ENCODE measurements around the gene FXYD4.

FXYD4 gene

DNA sequence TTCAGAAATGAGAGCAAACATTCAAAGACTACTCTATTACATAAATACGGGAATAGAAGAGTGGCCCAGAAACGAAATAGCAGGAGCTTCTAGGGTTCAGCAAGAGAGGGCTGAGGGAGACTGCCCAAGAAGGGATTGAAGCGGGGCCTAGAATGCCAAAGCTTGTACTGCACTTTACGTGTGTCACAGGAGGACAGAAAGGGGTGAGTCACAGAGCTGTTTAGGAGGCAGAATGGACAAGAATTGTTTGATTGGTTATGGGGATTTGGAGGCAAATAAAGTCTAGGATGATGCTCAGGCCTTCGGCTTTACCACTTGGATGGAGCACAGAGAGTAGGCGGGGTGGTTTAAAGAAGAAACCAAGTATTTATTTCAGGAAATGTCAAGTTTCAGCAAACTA is 11.3 kb upstream of the FXYD4 start:
- Histone ChIP-seq H3K9me3 (ENCODE audit: control insufficient read depth, insufficient read depth, low read length) (no peaks in the 10 kb centered on the region), H3K9ac (ENCODE audit: low read depth, low read length) (no peak overlapping the region), H3K36me3 (ENCODE audit: control insufficient read depth, insufficient read depth, low read length) (no peaks in the 10 kb centered on the region), H3K4me3 (ENCODE audit: low read depth, low read length) (no peak overlapping the region), H3K4me1 (ENCODE audit: control insufficient read depth, insufficient read depth, low read length) (0 out of 2 replicates have a peak, but pooled peaks cover 7% of the 10 kb centered on the region), H3K27me3 (ENCODE audit: control insufficient read depth, insufficient read depth, low read length) (no peaks in the 10 kb centered on the region; the same call in 1 of the 2 replicates), H3K27ac (ENCODE audit: low read depth, low read length) (no peak overlapping the region)

DNA sequence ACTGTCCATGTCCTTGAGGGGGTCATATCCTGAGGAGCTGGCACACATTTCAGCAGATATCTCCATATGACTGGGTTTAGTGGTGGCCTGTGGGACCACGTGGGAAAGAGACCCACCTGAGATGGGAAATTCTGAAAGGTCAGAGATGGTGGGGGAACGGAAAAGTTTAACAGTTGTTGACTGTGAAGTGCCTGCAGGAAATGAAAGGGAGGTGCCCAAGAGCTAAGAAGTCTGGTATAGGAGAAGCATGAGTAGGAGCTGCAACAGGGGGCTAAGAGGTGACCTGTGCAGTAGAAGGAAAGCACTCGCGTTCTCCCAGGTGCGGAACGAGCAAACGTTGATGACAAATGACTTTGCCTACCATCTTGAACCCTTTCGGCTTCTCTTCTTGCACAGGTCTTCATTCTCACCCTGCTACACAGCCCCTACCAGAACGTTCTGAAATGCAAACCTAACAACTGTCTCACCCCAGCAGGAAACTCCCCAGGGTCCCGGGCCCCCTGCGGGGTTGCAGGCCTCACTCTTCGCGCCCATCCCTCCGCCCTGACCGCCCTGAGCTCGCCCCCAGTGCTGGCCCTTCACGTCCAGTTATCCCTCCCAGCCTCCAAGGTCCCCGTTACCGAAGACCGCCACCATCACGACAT is 9.8 kb upstream of the FXYD4 start:
- Histone ChIP-seq H3K27me3 (ENCODE audit: control insufficient read depth, insufficient read depth, low read length) (no peaks in the 10 kb centered on the region; the same call in 1 of the 2 replicates), H3K9me3 (ENCODE audit: control insufficient read depth, insufficient read depth, low read length) (no peaks in the 10 kb centered on the region), H3K4me1 (ENCODE audit: control insufficient read depth, insufficient read depth, low read length) (0 out of 2 replicates have a peak, but pooled peaks cover 4% of the 10 kb centered on the region), H3K27ac (ENCODE audit: low read depth, low read length) (no peak overlapping the region), H3K4me3 (ENCODE audit: low read depth, low read length) (peak overlapping the region; percentile 65), H3K36me3 (ENCODE audit: control insufficient read depth, insufficient read depth, low read length) (no peaks in the 10 kb centered on the region), H3K9ac (ENCODE audit: low read depth, low read length) (peak overlapping the region; percentile 9; the same call in 1 of the 2 replicates)

GRCh38 chr10:43362191-43362839 is 9.1 kb upstream of the FXYD4 start:
- Histone ChIP-seq H3K4me3 (ENCODE audit: low read depth, low read length) (peak overlapping the region; percentile 65), H3K27ac (ENCODE audit: low read depth, low read length) (no peak overlapping the region), H3K9ac (ENCODE audit: low read depth, low read length) (peak overlapping the region; percentile 32; the same call in 1 of the 2 replicates), H3K36me3 (ENCODE audit: control insufficient read depth, insufficient read depth, low read length) (no peaks in the 10 kb centered on the region), H3K9me3 (ENCODE audit: control insufficient read depth, insufficient read depth, low read length) (no peaks in the 10 kb centered on the region), H3K27me3 (ENCODE audit: control insufficient read depth, insufficient read depth, low read length) (no peaks in the 10 kb centered on the region; the same call in 1 of the 2 replicates), H3K4me1 (ENCODE audit: control insufficient read depth, insufficient read depth, low read length) (0 out of 2 replicates have a peak, but pooled peaks cover 4% of the 10 kb centered on the region)

- Histone ChIP-seq H3K4me1 (ENCODE audit: control insufficient read depth, insufficient read depth, low read length) (0 out of 2 replicates have a peak, but pooled peaks cover 4% of the 10 kb centered on the region), H3K4me3 (ENCODE audit: low read depth, low read length) (no peak overlapping the region), H3K36me3 (ENCODE audit: control insufficient read depth, insufficient read depth, low read length) (no peaks in the 10 kb centered on the region), H3K27ac (ENCODE audit: low read depth, low read length) (no peak overlapping the region), H3K9ac (ENCODE audit: low read depth, low read length) (no peak overlapping the region), H3K27me3 (ENCODE audit: control insufficient read depth, insufficient read depth, low read length) (no peaks in the 10 kb centered on the region; the same call in 1 of the 2 replicates), H3K9me3 (ENCODE audit: control insufficient read depth, insufficient read depth, low read length) (no peaks in the 10 kb centered on the region)
Measured at GRCh38 chr10:43365001-43365400, 6.4 kb upstream of the FXYD4 start.

- Histone ChIP-seq H3K4me1 (ENCODE audit: control insufficient read depth, insufficient read depth, low read length) (peaks cover 8% of the 10 kb centered on the region; the same call in 1 of the 2 replicates), H3K27ac (ENCODE audit: low read depth, low read length) (no peak overlapping the region), H3K27me3 (ENCODE audit: control insufficient read depth, insufficient read depth, low read length) (no peaks in the 10 kb centered on the region), H3K36me3 (ENCODE audit: control insufficient read depth, insufficient read depth, low read length) (no peaks in the 10 kb centered on the region), H3K9ac (ENCODE audit: low read depth, low read length) (no peak overlapping the region), H3K4me3 (ENCODE audit: low read depth, low read length) (no peak overlapping the region), H3K9me3 (ENCODE audit: control insufficient read depth, insufficient read depth, low read length) (no peaks in the 10 kb centered on the region)
Measured at GRCh38 chr10:43369921-43370320, 1.5 kb upstream of the FXYD4 start.

GRCh38 chr10:43370671-43371215 is 693 bp upstream of the FXYD4 start:
- H3K27ac ChIP-seq (ENCODE audit: low read depth, low read length): no peak overlapping the region
- no peak overlapping the region for H3K4me3 ChIP-seq (ENCODE audit: low read depth, low read length)
- H3K9ac ChIP-seq (ENCODE audit: low read depth, low read length): no peak overlapping the region
- peaks cover 8% of the 10 kb centered on the region; the same call in 1 of the 2 replicates for H3K4me1 ChIP-seq (ENCODE audit: control insufficient read depth, insufficient read depth, low read length)
- no peaks in the 10 kb centered on the region for H3K36me3 ChIP-seq (ENCODE audit: control insufficient read depth, insufficient read depth, low read length)
- H3K27me3 ChIP-seq (ENCODE audit: control insufficient read depth, insufficient read depth, low read length): no peaks in the 10 kb centered on the region
- no peaks in the 10 kb centered on the region for H3K9me3 ChIP-seq (ENCODE audit: control insufficient read depth, insufficient read depth, low read length)

DNA sequence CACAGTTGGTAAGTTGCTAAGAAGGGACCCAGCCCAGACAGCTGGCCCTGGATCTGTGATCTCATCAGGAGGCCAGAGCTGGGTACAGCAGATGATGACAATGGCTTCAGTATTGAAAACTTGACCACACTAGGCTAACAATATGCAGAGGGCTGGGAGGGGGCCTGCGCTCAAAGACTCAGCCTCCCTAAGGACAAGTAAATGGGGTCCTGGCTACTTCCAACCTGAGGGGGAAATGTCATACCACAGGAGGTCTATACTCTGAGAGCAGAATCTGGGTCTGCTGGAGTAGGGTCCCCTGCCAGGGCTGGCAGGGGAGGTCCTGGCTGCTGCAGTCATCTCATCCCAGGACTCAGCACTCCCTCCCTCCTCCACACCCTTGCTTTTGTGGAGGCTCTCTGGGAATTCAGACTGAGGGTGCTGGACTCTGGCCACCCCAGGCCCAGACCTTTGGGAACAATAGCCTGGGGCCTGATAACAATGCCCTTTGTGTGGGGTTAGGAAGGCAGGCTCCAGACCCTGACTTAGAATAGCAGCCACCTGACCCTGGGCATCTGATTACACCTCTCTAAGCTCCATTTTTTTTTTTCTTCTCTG is 1.4 kb downstream of the FXYD4 start:
- no peaks in the 10 kb centered on the region for H3K9me3 ChIP-seq (ENCODE audit: control insufficient read depth, insufficient read depth, low read length)
- no peaks in the 10 kb centered on the region for H3K27me3 ChIP-seq (ENCODE audit: control insufficient read depth, insufficient read depth, low read length)
- H3K4me3 ChIP-seq (ENCODE audit: low read depth, low read length): no peak overlapping the region
- no peak overlapping the region for H3K27ac ChIP-seq (ENCODE audit: low read depth, low read length)
- peaks cover 13% of the 10 kb centered on the region for H3K4me1 ChIP-seq (ENCODE audit: control insufficient read depth, insufficient read depth, low read length)
- H3K9ac ChIP-seq (ENCODE audit: low read depth, low read length): no peak overlapping the region
- H3K36me3 ChIP-seq (ENCODE audit: control insufficient read depth, insufficient read depth, low read length): no peaks in the 10 kb centered on the region

GRCh38 chr10:43373461-43373860 is 2.0 kb downstream of the FXYD4 start:
- Histone ChIP-seq H3K9ac (ENCODE audit: low read depth, low read length) (no peak overlapping the region), H3K27me3 (ENCODE audit: control insufficient read depth, insufficient read depth, low read length) (no peaks in the 10 kb centered on the region), H3K4me3 (ENCODE audit: low read depth, low read length) (no peak overlapping the region), H3K9me3 (ENCODE audit: control insufficient read depth, insufficient read depth, low read length) (no peaks in the 10 kb centered on the region), H3K4me1 (ENCODE audit: control insufficient read depth, insufficient read depth, low read length) (peaks cover 13% of the 10 kb centered on the region), H3K36me3 (ENCODE audit: control insufficient read depth, insufficient read depth, low read length) (no peaks in the 10 kb centered on the region), H3K27ac (ENCODE audit: low read depth, low read length) (no peak overlapping the region)

DNA sequence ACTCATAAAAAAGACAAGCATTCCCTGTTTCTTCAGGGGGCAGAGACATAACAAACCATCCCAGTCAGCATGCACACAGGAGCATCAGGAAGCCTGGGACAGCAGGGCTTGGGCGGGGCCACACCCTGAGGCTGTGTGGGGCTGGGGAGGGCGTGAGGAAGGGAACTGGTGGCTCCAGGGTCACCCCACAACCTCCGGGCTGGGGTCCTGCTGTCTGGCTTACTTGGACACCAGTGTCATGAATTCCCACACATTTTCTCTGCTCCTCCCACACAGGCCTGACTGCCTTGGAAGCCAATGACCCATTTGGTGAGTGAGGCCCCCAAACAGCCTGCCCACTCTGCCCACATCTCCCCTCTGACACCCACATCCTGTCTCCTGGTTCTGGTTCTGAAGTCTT is 2.8 kb downstream of the FXYD4 start:
- Histone ChIP-seq H3K4me1 (ENCODE audit: control insufficient read depth, insufficient read depth, low read length) (peaks cover 13% of the 10 kb centered on the region), H3K9me3 (ENCODE audit: control insufficient read depth, insufficient read depth, low read length) (no peaks in the 10 kb centered on the region), H3K27me3 (ENCODE audit: control insufficient read depth, insufficient read depth, low read length) (no peaks in the 10 kb centered on the region), H3K9ac (ENCODE audit: low read depth, low read length) (no peak overlapping the region), H3K4me3 (ENCODE audit: low read depth, low read length) (no peak overlapping the region), H3K36me3 (ENCODE audit: control insufficient read depth, insufficient read depth, low read length) (no peaks in the 10 kb centered on the region), H3K27ac (ENCODE audit: low read depth, low read length) (no peak overlapping the region)

DNA sequence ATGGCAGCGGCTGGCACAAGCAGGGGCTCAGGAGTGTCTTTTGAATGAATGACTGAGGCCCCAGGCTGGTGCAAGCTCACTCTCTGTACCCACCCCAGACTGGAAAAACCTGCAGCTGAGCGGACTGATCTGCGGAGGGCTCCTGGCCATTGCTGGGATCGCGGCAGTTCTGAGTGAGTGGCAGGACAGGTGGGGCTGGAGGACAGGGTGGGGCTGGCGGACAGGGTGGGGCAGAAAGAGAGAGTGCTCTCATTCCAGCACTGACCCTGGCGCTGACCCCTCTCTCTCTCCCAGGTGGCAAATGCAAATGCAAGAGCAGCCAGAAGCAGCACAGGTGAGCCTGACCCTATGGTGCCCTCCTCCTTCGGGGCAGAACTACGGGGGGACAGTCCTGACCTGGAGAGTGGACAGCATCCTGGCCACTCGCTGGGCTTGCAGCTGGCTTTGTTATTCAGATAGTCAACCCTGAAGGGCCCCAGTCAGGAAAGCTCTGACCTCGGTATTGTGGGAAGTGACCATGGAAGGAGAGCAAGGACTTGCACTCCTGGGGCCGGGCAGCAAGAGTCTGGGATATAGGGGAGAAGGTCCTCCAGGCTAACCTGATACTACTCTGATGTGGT is 4.1 kb downstream of the FXYD4 start:
- no peaks in the 10 kb centered on the region for H3K27me3 ChIP-seq (ENCODE audit: control insufficient read depth, insufficient read depth, low read length)
- H3K9ac ChIP-seq (ENCODE audit: low read depth, low read length): no peak overlapping the region

More for the DNA sequence above, 4.1 kb downstream of the FXYD4 start:
- Histone ChIP-seq H3K36me3 (ENCODE audit: control insufficient read depth, insufficient read depth, low read length) (no peaks in the 10 kb centered on the region), H3K4me3 (ENCODE audit: low read depth, low read length) (no peak overlapping the region), H3K27ac (ENCODE audit: low read depth, low read length) (no peak overlapping the region), H3K9me3 (ENCODE audit: control insufficient read depth, insufficient read depth, low read length) (no peaks in the 10 kb centered on the region), H3K4me1 (ENCODE audit: control insufficient read depth, insufficient read depth, low read length) (peaks cover 13% of the 10 kb centered on the region)

Data from HUES48 (cell line).